Measurements from ENCODE around the gene SLC49A4. TPM values are rescaled to one million over a fixed set of nuclear protein-coding genes. Genes with fewer than 3 reads are reported as not detected.
A peak's percentile ranks its signal among the peaks of the same experiment; 100 is the strongest.

The SLC49A4 gene
- total and polyA plus RNA-seq, 2 experiments from 2014 or later = 39.1 to 59.2 TPM

DNA sequence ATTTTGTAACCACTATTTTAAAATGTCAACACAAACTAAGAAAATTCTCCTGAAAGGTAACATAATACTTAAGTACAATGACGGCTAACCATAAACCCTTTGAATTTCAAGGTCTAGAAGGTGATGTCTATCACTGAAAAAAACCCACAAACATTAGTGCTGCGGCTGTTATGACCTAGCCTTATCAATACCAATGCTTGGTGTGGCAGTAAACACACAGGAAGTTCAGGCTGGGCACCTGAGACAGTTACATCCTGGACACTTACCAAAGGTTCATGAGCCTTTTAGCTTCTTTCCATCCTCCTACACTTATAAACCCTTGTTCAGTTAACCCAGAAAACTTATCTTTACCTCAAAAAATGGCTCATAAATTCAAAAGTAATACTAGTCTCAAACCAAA lies 7.0 kb upstream of the SLC49A4 start:
- Histone ChIP-seq H3K9me2 (replicated peaks; ENCODE audit: insufficient read depth) (no peaks in the 10 kb centered on the region), H3K4me1 (ENCODE audit: insufficient read depth) (peaks cover 24% of the 10 kb centered on the region), H3K4me2 (no peak overlapping the region), H3K36me3 (replicated peaks; ENCODE audit: insufficient read depth, low read depth) (no peaks in the 10 kb centered on the region), H4K20me1 (ENCODE audit: insufficient read depth, poor library complexity, severe bottlenecking) (no peaks in the 10 kb centered on the region), H3K27me3 (no peaks in the 10 kb centered on the region), H2AFZ (no peak overlapping the region), H3K79me2 (peaks cover 31% of the 10 kb centered on the region), H3K27ac (no peak overlapping the region), H3K9me3 (ENCODE audit: low read depth) (no peaks in the 10 kb centered on the region), H3K4me3 (no peak overlapping the region)
- no peak for TF ChIP-seq EZH2 (IDR thresholded peaks at IDR 0.05; ENCODE audit: borderline replicate concordance)
- TF ChIP-seq EZH2phosphoT487 (IDR thresholded peaks at IDR 0.05; ENCODE audit: low read depth, severe bottlenecking, unreplicated experiment) = no peak
- TF ChIP-seq CTCF (IDR thresholded peaks at IDR 0.05; ENCODE audit: poor library complexity) = no peak
- 74% methylated on average over 2 of the region's 2 CpGs for WGBS (ENCODE audit: low lambda C conversion rate, missing lambda C conversion rate)
- no peak for DNase-seq (ENCODE audit: low spot score)

DNA sequence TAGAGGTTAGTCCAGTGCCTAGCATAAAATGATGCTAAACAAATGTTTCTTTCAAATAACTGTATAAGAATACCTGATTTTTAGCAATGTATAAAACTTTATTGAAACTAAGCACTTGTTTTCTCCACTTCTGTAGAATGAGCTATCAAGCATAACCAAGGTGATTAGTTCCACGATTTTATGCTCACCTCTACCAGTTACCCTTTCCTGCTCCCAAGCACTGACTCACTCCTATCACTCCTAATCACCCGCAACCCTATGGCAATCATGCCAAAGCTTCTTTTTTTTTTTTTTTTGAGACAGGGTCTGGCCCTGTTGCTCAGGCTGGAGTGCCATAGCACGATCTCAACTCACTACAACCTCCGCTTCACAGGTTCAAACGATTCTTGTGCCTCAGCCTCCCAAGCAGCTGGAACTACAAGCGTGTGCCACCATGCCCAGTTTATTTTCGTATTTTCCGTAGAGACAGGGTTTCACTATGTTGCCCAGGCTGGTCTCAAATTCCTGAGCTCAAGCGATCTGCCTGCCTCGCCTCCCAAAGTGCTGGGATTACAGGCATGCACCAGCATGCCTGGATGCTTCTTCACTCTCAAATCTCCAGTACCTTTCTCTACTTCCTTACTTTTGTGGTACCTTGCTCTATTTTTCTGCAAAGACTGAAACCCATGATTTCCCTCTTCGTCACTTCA lies 5.1 kb upstream of the SLC49A4 start:
- WGBS (ENCODE audit: low lambda C conversion rate, missing lambda C conversion rate) = 91% methylated on average over 11 of the region's 11 CpGs
- H3K27ac ChIP-seq = no peak overlapping the region
- no peaks in the 10 kb centered on the region for H3K9me3 ChIP-seq (ENCODE audit: low read depth)
- no peaks in the 10 kb centered on the region for H4K20me1 ChIP-seq (ENCODE audit: insufficient read depth, poor library complexity, severe bottlenecking)
- peaks cover 32% of the 10 kb centered on the region for H3K79me2 ChIP-seq
- peaks cover 19% of the 10 kb centered on the region for H3K4me1 ChIP-seq (ENCODE audit: insufficient read depth)
- DNase-seq (ENCODE audit: low spot score) = no peak
- H3K4me2 ChIP-seq = no peak overlapping the region
- H2AFZ ChIP-seq = no peak overlapping the region
- no peaks in the 10 kb centered on the region for H3K36me3 ChIP-seq (replicated peaks; ENCODE audit: insufficient read depth, low read depth)
- no peak overlapping the region for H3K4me3 ChIP-seq
- H3K27me3 ChIP-seq = no peaks in the 10 kb centered on the region
- no peaks in the 10 kb centered on the region for H3K9me2 ChIP-seq (replicated peaks; ENCODE audit: insufficient read depth)
- TF ChIP-seq CTCF (IDR thresholded peaks at IDR 0.05; ENCODE audit: poor library complexity) = no peak
- no peak for TF ChIP-seq EZH2 (IDR thresholded peaks at IDR 0.05; ENCODE audit: borderline replicate concordance)
- TF ChIP-seq EZH2phosphoT487 (IDR thresholded peaks at IDR 0.05; ENCODE audit: low read depth, severe bottlenecking, unreplicated experiment) = no peak

- Histone ChIP-seq H3K4me3 (peak within 1 kb of the TSS; percentile 98), H4K20me1 (ENCODE audit: insufficient read depth, poor library complexity, severe bottlenecking) (no peaks in the 10 kb centered on the region), H3K9me2 (replicated peaks; ENCODE audit: insufficient read depth) (no peaks in the 10 kb centered on the region), H3K36me3 (replicated peaks; ENCODE audit: insufficient read depth, low read depth) (no peaks in the 10 kb centered on the region), H3K4me2 (peak within 1 kb of the TSS; percentile 90), H3K27me3 (no peaks in the 10 kb centered on the region), H3K27ac (peak within 1 kb of the TSS; percentile 95), H3K4me1 (ENCODE audit: insufficient read depth) (peaks cover 12% of the 10 kb centered on the region), H3K9me3 (ENCODE audit: low read depth) (no peaks in the 10 kb centered on the region), H3K79me2 (peaks cover 47% of the 10 kb centered on the region), H2AFZ (peak within 1 kb of the TSS; percentile 85)
- DNase-seq (ENCODE audit: low spot score) = peak; percentile 94
- under 1% methylated on average over 46 of the region's 46 CpGs for WGBS (ENCODE audit: low lambda C conversion rate, missing lambda C conversion rate)
- TF ChIP-seq EZH2phosphoT487 (IDR thresholded peaks at IDR 0.05; ENCODE audit: low read depth, severe bottlenecking, unreplicated experiment) = no peak
- TF ChIP-seq CTCF (IDR thresholded peaks at IDR 0.05; ENCODE audit: poor library complexity) = no peak
- no peak for TF ChIP-seq EZH2 (IDR thresholded peaks at IDR 0.05; ENCODE audit: borderline replicate concordance)
Measured at GRCh38 chr3:122793568-122794416, 1.1 kb upstream of the SLC49A4 start, which contains the start of gene HSPBAP1. Gene HSPBAP1 (minus strand): TSS chr3:122793831. CDS start chr3:122793680, 151 bp downstream.

All from hepatocyte (in vitro differentiated cells).